KG1 (cell line): ENCODE measurements around the gene USP13.
"Not testable (repeated sequence)": the region's sequence is repeated elsewhere in the genome, so short reads cannot be mapped to it uniquely, and the experiment has no call there.

Experiments used
- DNase-seq: peaks from one replicate; lab custom pipeline; 2025; lab: John Stamatoyannopoulos, UW

The USP13 gene

GRCh38 chr3:179655236-179655635 is 2.4 kb downstream of the USP13 start:
- no peak for DNase-seq

- no peak for DNase-seq
Measured at GRCh38 chr3:179658606-179659005, 5.8 kb downstream of the USP13 start.

DNA sequence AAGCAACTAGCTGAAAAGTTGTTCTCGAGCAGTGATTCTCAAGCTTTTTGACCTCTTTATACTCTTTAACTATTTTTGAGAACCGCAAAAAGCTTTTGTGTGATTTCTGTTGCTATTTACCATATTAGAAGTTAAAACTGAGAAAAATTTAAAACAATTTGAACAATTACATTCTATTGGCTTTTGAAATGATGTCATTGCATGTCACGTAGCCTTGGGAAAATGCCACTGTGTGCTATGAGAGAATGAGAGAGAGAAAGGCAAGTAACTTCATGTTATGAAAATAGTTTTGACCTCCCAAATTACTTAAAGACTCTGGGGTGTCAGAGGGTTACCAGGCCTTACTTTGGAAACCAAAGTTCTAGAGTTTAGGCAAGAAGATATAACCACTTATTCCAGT is 8.0 kb downstream of the USP13 start:
- no peak for DNase-seq

DNA sequence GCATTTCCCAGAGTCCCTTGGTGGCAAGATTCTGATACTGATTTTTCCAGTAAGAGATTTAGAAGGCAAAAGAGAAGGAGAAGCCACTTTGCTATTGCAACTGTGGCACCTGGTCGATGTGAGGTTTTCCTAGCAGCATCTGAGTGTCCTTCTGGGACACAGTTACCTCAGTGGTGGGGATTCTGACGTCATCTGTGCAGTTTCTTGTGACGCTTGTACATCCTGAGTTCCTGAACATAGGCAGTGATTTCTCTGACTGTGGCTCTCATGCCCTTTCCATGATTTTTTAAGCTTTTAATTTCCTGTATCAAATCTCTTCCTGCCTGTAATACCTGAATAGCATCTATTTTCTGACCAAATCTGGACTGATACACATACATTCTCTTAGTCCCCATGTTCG is 8.9 kb downstream of the USP13 start:
- no peak for DNase-seq

DNA sequence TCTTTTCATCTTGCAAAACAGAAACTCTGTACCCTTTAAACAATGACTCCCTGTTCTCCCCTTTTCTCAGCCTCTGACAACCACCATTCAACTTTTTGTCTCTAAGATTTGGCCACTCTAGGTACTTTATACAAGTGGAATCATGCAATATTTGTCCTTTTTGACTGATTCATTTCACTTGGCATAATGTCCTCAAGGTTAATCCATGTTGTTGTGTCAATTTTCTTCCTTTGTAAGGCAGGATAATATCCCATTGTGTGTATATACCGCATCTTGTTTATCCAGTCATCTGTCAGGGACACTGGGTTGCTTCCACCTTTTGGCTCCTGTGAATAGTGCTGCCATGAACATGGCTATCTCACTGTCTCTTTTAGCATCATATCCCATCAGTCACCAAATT is 10.3 kb downstream of the USP13 start:
- no peak for DNase-seq

DNA sequence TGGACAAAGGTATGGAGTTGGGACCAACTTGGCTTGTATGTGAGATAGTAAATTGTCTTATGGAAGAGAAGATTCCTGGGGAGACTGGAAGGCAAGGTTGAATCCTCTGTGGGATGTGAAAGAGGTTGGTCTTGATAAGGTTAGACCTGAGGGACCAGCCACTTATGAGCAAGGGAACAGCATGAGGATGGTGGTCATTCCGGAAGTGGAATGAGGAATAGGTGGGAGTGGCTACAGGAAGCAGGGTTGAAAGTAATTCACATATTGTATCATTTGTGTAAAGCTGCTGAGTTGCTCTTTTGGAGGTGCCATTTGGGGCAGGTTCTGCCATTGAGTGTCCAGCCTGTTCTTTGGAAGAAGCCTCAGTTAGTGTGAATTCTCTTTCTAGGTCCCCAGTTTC is 13.2 kb downstream of the USP13 start:
- no peak for DNase-seq

DNA sequence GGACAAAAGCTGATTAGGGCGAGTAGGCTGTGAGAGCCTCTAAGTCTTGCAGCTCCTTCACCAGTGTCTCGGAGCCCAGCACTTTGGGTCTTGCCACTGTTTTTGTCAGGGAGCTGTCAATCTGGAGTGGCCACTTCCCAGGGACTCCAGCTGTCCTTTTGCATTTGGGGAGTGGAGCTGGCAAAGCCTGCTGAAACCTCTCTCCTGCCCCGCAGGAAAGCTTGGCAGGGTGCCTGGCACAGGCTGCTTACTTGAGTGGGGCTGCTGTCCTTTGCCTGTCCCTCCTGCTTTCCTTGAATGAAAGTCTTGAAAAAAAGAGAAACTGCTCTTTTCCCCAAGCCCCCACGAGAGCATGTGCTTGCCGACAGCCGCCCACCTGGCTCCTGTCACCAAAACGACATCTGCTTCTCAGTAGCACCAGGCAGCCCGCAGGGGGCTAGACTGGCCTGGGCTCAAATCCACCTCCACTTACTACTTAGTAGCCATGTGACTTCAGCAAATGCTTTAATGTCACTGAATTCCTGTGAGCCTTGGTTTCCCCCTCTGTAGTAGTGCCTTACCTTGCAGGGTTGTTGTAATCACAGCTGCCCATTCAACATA is 13.7 kb downstream of the USP13 start:
- DNase-seq: no peak

- no peak for DNase-seq
Measured at GRCh38 chr3:179668429-179668828, 15.6 kb downstream of the USP13 start.

- no peak for DNase-seq
Measured at GRCh38 chr3:179670311-179670710, 17.5 kb downstream of the USP13 start.

GRCh38 chr3:179671309-179671708 is 18.5 kb downstream of the USP13 start:
- no peak for DNase-seq

DNA sequence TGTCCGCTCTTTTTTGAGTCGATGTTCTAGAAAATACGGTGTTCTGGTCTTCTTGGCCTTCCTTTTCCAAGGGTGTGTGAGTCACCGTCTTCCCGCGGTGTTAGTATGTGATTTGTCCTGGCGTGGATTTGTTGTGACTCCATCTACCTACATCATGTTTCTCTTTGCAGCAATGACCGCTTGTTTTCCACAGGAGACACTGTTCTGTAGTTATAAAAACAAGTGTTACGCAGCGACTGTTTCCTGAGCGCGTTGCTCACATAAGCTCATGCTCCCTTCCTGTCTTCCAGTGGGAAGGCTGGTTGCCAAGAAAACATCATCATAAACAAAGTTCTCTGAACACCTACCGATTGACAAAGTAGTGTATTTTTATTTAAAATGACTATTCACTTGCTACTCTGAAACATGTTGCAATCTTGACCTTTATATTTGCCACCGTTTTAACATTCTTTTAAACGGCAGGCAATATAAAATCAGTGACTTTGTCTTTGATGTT is 19.0 kb downstream of the USP13 start:
- no peak for DNase-seq

GRCh38 chr3:179672918-179673317 is 20.1 kb downstream of the USP13 start:
- DNase-seq: no peak

GRCh38 chr3:179673523-179673922 is 20.7 kb downstream of the USP13 start:
- no peak for DNase-seq

DNA sequence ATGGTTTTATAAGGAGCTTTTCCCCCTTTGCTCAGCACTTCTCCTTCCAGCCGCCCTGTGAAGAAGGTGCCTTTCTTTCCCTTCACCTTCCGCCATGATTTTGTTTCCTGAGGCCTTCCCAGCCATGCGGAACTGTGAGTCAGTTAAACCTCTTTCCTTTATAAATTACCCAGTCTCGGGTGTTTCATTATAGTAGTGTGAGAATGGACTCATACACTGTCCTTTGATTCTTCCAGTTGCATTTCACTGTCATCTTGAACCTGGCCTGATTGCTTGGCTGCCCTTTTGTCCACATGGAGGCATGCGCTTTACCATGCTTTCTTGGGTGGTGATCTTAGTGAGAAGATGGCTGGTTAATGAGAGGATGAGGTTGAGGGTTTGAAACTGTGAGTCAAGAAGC is 23.2 kb downstream of the USP13 start:
- DNase-seq: no peak

GRCh38 chr3:179677884-179678283 is 25.0 kb downstream of the USP13 start:
- no peak for DNase-seq

GRCh38 chr3:179681492-179682263 is 28.8 kb downstream of the USP13 start:
- no peak for DNase-seq

- DNase-seq: no peak
Measured at GRCh38 chr3:179682426-179683080, 29.7 kb downstream of the USP13 start.

DNA sequence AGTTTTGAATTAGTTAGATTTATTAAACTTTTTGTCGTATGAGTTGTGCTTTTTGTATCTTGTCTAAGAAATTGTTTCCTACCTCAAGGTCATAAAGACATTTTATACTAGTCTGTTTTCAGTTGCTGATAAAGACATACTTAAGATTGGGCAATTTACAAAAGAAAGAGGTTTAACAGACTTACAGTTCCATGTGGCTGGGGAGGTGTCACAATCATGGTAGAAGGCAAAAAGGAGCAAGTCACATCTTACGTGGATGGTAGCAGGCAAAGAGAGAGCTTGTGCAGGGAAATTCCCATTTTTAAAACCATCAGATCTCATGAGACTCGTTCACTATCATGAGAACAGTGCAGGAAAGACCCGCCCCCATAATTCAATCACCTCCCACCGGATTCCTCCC is 30.4 kb downstream of the USP13 start:
- not testable (repeated sequence) for DNase-seq

- DNase-seq: no peak
Measured at GRCh38 chr3:179687967-179688535, 35.2 kb downstream of the USP13 start.

- no peak for DNase-seq
Measured at GRCh38 chr3:179688850-179689249, 36.0 kb downstream of the USP13 start.

DNA sequence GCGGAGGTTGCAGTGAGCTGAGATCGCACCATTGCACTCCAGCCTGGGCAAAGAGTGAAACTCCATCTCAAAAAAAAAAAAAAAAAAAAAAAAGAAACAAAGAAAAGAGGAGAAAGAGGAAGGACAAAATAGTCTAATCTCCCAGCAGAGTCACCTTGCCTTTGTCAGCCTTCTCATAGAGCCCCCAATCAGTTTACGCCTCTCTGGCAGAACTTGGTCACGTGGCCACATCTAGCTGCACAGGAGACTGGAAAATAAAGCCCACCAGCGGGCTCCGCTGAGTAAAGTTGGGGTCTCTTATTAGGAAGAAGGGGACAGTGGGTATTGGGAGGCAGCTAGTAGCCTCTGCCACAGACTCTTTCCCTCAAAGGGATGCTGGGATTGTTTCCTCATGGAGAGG is 41.9 kb downstream of the USP13 start:
- no peak for DNase-seq

GRCh38 chr3:179695672-179696313 is 43.0 kb downstream of the USP13 start:
- DNase-seq: no peak
